Epidermal melanocyte (primary cell): Measurements from ENCODE around the gene PHEX.

Source experiments
- DNase-seq: peaks from one replicate; pipeline ENCODE4 v3.0.0; 2011; ENCODE audit warnings: low spot score; ENCODE audit not compliant: insufficient read length

PHEX gene

GRCh38 chrX:22147942-22148341, 115.8 kb downstream of the PHEX start:
- no peak for DNase-seq

GRCh38 chrX:22148565-22148964, 116.4 kb downstream of the PHEX start:
- DNase-seq, result no peak

- DNase-seq, result no peak
Measured at GRCh38 chrX:22150371-22150770, 118.2 kb downstream of the PHEX start.

- DNase-seq, result no peak
Measured at GRCh38 chrX:22155126-22155525, 123.0 kb downstream of the PHEX start.

- DNase-seq, result no peak
Measured at GRCh38 chrX:22159071-22159470, 126.9 kb downstream of the PHEX start.

GRCh38 chrX:22163326-22163725, 131.2 kb downstream of the PHEX start:
- no peak for DNase-seq

GRCh38 chrX:22164770-22165388, 132.8 kb downstream of the PHEX start:
- no peak for DNase-seq

GRCh38 chrX:22165732-22166457, 133.8 kb downstream of the PHEX start:
- no peak for DNase-seq

- DNase-seq, result no peak
Measured at GRCh38 chrX:22171287-22172060, 139.3 kb downstream of the PHEX start.

- DNase-seq, result no peak
Measured at GRCh38 chrX:22173966-22174365, 141.8 kb downstream of the PHEX start.

GRCh38 chrX:22177950-22178515, 145.9 kb downstream of the PHEX start:
- DNase-seq, result no peak

GRCh38 chrX:22184096-22184495, 152.0 kb downstream of the PHEX start:
- DNase-seq, result no peak

- no peak for DNase-seq
Measured at GRCh38 chrX:22186165-22186564, 154.0 kb downstream of the PHEX start.

- no peak for DNase-seq
Measured at GRCh38 chrX:22192419-22193060, 160.4 kb downstream of the PHEX start.

GRCh38 chrX:22193851-22194659, 161.9 kb downstream of the PHEX start:
- DNase-seq, result no peak

GRCh38 chrX:22194660-22194945, 162.5 kb downstream of the PHEX start:
- DNase-seq, result no peak

- DNase-seq, result no peak
Measured at GRCh38 chrX:22196149-22196548, 164.0 kb downstream of the PHEX start.

- no peak for DNase-seq
Measured at GRCh38 chrX:22202251-22202650, 170.1 kb downstream of the PHEX start.

- no peak for DNase-seq
Measured at GRCh38 chrX:22203186-22203585, 171.1 kb downstream of the PHEX start.

GRCh38 chrX:22206781-22207180, 174.7 kb downstream of the PHEX start:
- no peak for DNase-seq

- no peak for DNase-seq
Measured at GRCh38 chrX:22220941-22221340, 188.8 kb downstream of the PHEX start.
